Measurements from ENCODE around the gene DPP10.

GRCh38 chr2:115118306-115118705 is 675.9 kb downstream of the DPP10 start:
- TF ChIP-seq CTCF (IDR thresholded peaks at IDR 0.05 in 8 of 11, conservative IDR thresholded peaks at IDR 0.05 in 3 of 11) (no peak), POLR2AphosphoS5 (IDR thresholded peaks at IDR 0.05) (no peak), POLR2A (IDR thresholded peaks at IDR 0.05) (no peak)
